Measurements from ENCODE around the gene KRTAP2-1.
"Not testable (repeated sequence)": the region's sequence is repeated elsewhere in the genome, so short reads cannot be mapped to it uniquely, and the experiment has no call there.

Gene KRTAP2-1

DNA sequence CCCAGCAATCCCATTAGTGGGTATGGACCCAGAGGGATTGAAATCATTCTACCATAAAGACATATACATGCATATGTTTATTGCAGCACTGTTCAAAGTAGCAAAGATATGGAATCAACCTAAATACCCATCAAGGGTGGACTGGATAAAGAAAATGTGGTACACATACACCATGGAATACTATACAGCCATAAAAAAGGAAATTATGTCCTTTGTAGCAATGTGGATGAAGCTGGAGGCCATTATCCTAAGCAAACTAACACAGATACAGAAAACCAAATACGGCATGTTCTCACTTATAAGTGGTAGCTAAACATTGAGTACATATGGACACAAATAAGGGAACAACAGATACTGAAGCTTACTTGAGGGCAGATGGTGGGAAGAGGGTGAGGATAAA, 10.4 kb upstream of the KRTAP2-1 start:
- DNase-seq (ENCODE audit: low spot score), result no peak

- DNase-seq (ENCODE audit: low spot score), result not testable (repeated sequence)
Observed at GRCh38 chr17:41055130-41055529, 8.0 kb upstream of the KRTAP2-1 start, which contains the start of gene KRTAP2-2. Gene KRTAP2-2, minus strand, starts transcription at chr17:41055230. Its CDS starts 19 bp downstream, at chr17:41055211.

- not testable (repeated sequence) for DNase-seq (ENCODE audit: low spot score)
Observed at GRCh38 chr17:41054556-41054955, 7.4 kb upstream of the KRTAP2-1 start.

- no peak for DNase-seq (ENCODE audit: low spot score)
Observed at GRCh38 chr17:41054025-41054424, 6.9 kb upstream of the KRTAP2-1 start.

- DNase-seq (ENCODE audit: low spot score), result no peak
Observed at GRCh38 chr17:41052566-41052965, 5.5 kb upstream of the KRTAP2-1 start.

DNA sequence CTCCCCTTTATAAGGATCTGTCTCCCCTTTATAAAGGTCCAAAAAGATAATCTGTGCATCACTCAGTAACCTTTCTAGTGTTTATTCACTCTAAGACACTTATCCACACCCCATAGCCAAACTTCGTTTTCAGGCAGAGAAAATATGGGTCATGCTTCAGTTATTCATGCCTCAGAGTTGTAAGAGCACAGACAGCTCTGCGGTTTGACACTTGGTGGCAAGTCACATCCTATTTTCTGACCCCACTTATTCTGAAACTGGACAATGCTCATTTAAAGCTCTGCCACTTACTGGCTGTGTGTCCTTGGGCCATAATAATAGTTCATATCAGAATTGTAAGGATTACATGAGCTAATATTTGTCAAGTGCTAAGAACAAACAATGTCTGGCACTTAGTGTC, 2.0 kb upstream of the KRTAP2-1 start:
- DNase-seq (ENCODE audit: low spot score), result peak; percentile 42

DNA sequence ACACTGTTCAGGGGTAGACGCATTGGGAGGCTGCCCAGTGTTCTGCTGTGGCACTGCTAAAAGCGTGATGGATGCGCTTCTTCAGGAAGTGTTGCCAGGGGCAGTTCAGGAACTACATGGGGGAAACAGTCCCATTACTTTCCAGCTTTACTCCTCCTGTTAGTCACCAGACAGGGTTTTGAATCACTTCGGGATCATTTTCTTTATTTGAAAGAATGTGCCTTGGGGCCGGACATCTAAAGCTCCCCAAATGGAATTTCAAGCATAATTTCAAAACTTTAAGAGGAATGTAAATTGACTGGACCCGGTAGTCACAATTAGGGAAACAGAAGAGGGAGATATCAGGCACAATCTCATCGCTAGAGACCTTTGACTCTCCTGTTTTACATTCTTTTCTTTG, 1.3 kb upstream of the KRTAP2-1 start:
- peak; percentile 70 for DNase-seq (ENCODE audit: low spot score)

DNA sequence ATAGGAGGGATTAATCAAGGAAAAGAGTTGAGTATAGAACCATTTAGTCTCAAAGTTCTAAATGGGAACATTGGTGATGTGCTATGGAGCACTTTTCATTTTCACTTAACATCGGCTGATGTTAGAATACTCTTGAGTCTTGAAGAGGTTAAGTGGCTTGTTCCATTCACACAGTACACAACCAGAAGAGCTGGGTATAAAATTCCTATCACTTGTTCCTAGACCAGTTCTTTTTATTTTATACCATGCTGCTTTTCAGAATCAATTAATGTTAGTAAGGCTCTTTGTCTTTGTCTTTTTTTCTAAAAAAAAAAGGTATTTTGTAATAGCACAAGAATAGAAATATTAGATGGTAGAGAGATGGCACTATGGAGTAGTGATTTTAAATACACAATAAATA, 4.2 kb downstream of the KRTAP2-1 start:
- no peak for DNase-seq (ENCODE audit: low spot score)

DNA sequence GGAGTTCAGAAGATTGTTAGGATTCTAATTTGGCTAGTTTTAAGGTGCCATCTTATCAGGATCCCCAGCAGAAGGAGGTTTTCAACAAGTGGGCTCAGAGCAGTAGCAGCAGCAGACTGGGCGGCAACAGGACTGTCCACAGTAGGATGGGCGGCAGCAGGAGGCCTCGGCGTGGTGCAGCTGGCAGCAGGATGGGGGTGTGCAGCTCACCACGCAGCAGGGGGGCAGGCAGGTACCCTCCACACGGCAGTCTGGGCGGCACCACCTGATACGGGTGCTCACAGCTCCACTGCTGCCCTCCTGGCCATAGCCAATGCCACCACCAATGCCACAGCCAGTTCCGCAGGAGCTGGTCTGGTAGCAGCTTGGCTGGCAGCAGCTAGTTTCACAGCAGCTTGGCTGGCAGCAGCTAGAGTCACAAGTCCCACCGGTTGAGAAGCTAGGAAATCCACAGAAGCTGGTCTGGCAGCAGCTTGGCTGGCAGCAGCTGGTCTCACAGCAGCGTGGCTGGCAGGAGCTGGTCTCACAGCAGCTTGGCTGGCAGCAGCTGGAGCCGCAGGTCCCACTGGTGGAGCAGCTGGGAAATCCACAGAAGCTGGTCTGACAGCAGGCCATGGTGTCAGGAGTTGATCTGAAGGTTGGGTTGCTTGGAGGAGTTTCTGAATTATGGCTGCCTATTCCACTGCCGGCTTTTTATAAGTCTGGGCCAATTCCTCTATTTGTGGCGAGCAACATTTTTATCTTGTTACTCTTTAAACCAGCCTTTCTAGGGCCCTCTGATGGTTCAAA, 6.1 kb downstream of the KRTAP2-1 start, which contains the start of gene KRTAP1-1:
TSS of gene KRTAP1-1 (minus strand) at position 668 of the 789 bp plus-strand sequence. CDS start at position 615, 53 bp downstream.
- peak; percentile 43 for DNase-seq (ENCODE audit: low spot score)

DNA sequence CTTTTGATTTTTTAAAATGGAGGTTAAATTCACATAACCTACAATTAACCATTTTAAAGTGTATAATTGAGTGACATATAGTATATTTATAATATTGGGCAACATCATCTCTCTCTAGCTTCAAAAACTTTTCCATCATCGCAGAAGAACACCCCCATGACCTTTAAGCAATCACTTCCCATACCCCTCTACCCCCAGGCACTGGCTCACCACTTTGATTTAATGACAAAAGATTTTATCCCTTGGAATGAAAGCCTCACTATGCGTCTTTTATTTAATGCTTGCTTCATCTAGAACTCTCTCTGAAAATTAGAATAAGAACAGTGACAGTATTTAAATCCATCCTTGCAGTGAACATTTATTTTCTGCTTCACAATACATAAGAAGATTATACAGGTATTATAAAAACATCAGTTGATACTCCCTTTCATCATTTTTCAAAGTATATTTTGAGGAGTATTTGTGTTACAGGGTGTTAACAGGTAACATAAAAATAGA, 9.2 kb downstream of the KRTAP2-1 start:
- DNase-seq (ENCODE audit: low spot score), result no peak

DNA sequence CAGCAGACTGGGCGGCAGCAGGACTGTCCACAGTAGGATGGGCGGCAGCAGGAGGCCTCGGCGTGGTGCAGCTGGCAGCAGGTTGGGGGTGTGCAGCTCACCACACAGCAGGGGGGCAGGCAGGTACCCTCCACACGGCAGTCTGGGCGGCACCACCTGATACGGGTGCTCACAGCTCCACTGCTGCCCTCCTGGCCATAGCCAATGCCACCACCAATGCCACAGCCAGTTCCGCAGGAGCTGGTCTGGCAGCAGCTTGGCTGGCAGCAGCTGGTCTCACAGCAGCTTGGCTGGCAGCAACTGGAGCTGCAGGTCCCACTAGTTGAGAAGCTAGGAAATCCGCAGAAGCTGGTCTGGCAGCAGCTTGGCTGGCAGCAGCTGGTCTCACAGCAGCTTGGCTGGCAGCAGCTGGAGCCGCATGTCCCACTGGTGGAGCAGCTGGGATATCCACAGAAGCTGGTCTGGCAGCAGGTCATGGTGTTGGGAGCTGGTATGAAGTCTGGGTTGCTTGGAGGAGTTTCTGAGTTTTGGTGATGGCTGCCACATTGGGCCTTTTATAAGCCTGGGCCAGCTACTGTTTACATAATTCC, 12.7 kb downstream of the KRTAP2-1 start, which contains the start of gene KRTAP1-3:
TSS of gene KRTAP1-3 (minus strand) at position 529 of the 590 bp plus-strand sequence. CDS start at position 476, 53 bp downstream.
- not testable (repeated sequence) for DNase-seq (ENCODE audit: low spot score)

DNA sequence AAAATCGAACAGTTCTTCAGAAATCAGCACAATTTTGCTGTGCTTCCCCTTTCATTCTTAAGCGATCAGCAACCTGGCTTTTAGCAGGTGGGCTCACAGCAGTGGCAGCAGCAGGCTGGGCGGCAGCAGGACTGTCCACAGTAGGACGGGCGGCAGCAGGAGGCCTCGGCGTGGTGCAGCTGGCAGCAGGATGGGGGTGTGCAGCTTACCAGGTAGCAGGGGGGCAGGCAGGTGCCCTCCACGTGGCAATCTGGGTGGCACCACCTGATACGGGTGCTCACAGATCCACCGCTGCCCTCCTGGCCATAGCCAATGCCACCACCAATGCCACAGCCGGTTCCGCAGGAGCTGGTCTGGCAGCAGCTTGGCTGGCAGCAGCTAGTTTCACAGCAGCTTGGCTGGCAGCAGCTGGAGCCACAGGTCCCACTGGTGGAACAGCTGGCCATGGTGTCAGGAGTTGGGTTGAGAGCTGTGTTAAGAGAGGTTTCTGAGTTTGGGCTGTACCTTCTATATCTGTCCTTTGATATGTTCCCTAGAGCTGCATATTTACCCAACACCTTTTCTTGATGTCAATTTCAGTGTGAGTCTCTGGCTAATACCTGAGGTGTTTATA, 17.4 kb downstream of the KRTAP2-1 start, which contains the start of gene KRTAP1-4:
TSS of gene KRTAP1-4 (minus strand) at position 563 of the 613 bp plus-strand sequence. CDS start at position 446, 117 bp downstream.
- DNase-seq (ENCODE audit: low spot score), result no peak

- DNase-seq (ENCODE audit: low spot score), result peak; percentile 68
Observed at GRCh38 chr17:41026715-41027471, 20.2 kb downstream of the KRTAP2-1 start, which contains the start of gene KRTAP1-5. Gene KRTAP1-5, minus strand, starts transcription at chr17:41027208. Its CDS starts 53 bp downstream, at chr17:41027155.

GRCh38 chr17:41024697-41025096, 22.4 kb downstream of the KRTAP2-1 start:
- peak; percentile 51 for DNase-seq (ENCODE audit: low spot score)

DNA sequence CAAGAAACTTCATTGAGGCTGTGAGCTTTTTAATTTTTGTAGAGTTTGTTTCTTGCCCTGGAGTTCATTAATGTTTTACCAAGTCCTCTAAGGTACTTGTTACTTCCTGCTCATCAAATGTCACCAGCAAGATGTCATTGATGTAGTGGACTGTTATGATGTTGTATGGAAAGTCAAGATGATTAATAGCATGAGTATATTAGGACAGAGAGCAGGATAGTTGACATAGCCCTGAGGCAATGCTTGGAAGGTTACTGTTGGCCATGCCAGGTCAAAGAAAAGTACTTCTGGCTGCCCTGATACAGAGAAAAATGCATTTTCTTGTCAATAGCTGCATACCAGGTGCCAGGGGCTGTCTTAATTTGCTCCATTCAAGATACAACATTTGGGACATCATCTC, 26.8 kb downstream of the KRTAP2-1 start:
- no peak for DNase-seq (ENCODE audit: low spot score)

- no peak for DNase-seq (ENCODE audit: low spot score)
Observed at GRCh38 chr17:41019415-41019814, 27.7 kb downstream of the KRTAP2-1 start.

- no peak for DNase-seq (ENCODE audit: low spot score)
Observed at GRCh38 chr17:41018541-41018940, 28.6 kb downstream of the KRTAP2-1 start.

GRCh38 chr17:41016578-41017215, 30.4 kb downstream of the KRTAP2-1 start:
- DNase-seq (ENCODE audit: low spot score), result no peak

- DNase-seq (ENCODE audit: low spot score), result no peak
Observed at GRCh38 chr17:41015454-41015853, 31.7 kb downstream of the KRTAP2-1 start.

DNA sequence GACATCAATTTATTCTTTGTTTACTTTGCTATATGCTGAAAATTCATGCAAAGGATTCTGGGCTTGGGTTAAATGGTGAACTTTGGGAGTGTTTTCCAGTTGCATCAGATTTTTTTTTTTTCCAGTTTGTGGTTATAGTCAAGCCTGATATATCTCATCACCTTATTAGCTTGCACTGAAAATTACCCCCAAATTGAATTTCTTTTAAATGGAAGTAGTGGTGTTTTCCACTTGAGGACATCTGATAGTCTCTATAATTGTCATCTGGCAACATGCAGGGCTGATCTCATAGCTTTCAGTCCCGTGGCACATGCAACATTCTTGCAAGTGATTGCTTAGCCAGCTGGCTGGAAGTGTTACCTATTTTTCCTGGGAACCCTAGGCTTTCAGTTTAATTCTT, 33.5 kb downstream of the KRTAP2-1 start:
- DNase-seq (ENCODE audit: low spot score), result peak; percentile 54

- peak; percentile 13 for DNase-seq (ENCODE audit: low spot score)
Observed at GRCh38 chr17:41013181-41013580, 33.9 kb downstream of the KRTAP2-1 start.

Measured in GM03348 (cell line).